GM23338 (cell line): ENCODE data around the gene SRSF3. TPM values are rescaled to one million over a fixed set of nuclear protein-coding genes. Genes with fewer than 3 reads are reported as not detected.
"Not testable (repeated sequence)": the region's sequence is repeated elsewhere in the genome, so short reads cannot be mapped to it uniquely, and the experiment has no call there.

Experiments
- ATAC-seq: fragments of 200-7000 bp; cut with Tn5 transposase; 3 replicates; pipeline ENCODE4 v1.9.1; 2020
- DNase-seq: peaks from one replicate; pipeline ENCODE4 v3.0.0-alpha.2; 2015; ENCODE audit warnings: low spot score
- H2AFZ ChIP-seq: fragments of 200-600 bp; sonication (generic); 2 replicates; pipeline ENCODE4 v1.8.0; 2016; ENCODE audit warnings: antibody characterized with exemption, mild to moderate bottlenecking, moderate library complexity
- H3F3A ChIP-seq: fragments of 200-600 bp; sonication (generic); replicated peaks from 2 replicates; pipeline ENCODE4 v1.8.0; 2017; ENCODE audit warnings: antibody characterized with exemption, mixed run types, low read depth
- H3K27ac ChIP-seq: fragments of 200-600 bp; sonication (generic); 2 replicates; pipeline ENCODE4 v1.6.1; 2016; ENCODE audit warnings: low read depth
- H3K27me3 ChIP-seq: fragments of 200-600 bp; sonication (generic); 2 replicates; pipeline ENCODE4 v1.8.0; 2016; ENCODE audit warnings: mild to moderate bottlenecking, mixed run types, moderate library complexity; ENCODE audit not compliant: insufficient read depth
- H3K36me3 ChIP-seq: fragments of 200-600 bp; sonication (generic); 2 replicates; pipeline ENCODE4 v1.8.0; 2016; ENCODE audit warnings: mild to moderate bottlenecking; ENCODE audit not compliant: insufficient read depth
- H3K4me1 ChIP-seq: fragments of 200-600 bp; sonication (generic); 2 replicates; pipeline ENCODE4 v1.8.0; 2016; ENCODE audit warnings: mild to moderate bottlenecking, moderate library complexity; ENCODE audit not compliant: insufficient read depth
- H3K4me2 ChIP-seq: fragments of 200-600 bp; sonication (generic); 2 replicates; pipeline ENCODE4 v1.7.1; 2017; ENCODE audit warnings: mixed run types
- H3K4me3 ChIP-seq: fragments of 200-600 bp; sonication (generic); 2 replicates; pipeline ENCODE4 v1.6.1; 2016; ENCODE audit warnings: mixed run types
- H3K79me2 ChIP-seq: fragments of 200-600 bp; sonication (generic); replicated peaks from 2 replicates; pipeline ENCODE4 v1.8.0; 2017; ENCODE audit warnings: mild to moderate bottlenecking; ENCODE audit not compliant: insufficient read depth
- H3K9me2 ChIP-seq: fragments of 200-600 bp; sonication (generic); 2 replicates; pipeline ENCODE4 v1.8.0; 2017; ENCODE audit not compliant: insufficient read depth
- H4K20me1 ChIP-seq: fragments of 200-600 bp; sonication (generic); replicated peaks from 2 replicates; pipeline ENCODE4 v1.8.0; 2017; ENCODE audit warnings: mild to moderate bottlenecking; ENCODE audit not compliant: insufficient read depth
- H3K27ac Mint-ChIP-seq: 2 replicates; pipeline ENCODE4 v1.8.0; 2020; ENCODE audit warnings: inconsistent platforms, mild to moderate bottlenecking, moderate library complexity, mixed read lengths
- H3K27me3 Mint-ChIP-seq: 3 replicates; pipeline ENCODE4 v1.8.0; 2022; ENCODE audit warnings: low read depth, mild to moderate bottlenecking, moderate library complexity, mixed read lengths, inconsistent platforms; ENCODE audit not compliant: insufficient read depth, poor library complexity
- H3K36me3 Mint-ChIP-seq: 3 replicates; pipeline ENCODE4 v1.8.0; 2021; ENCODE audit warnings: low read depth, mild to moderate bottlenecking, inconsistent platforms, moderate library complexity, mixed read lengths
- H3K4me1 Mint-ChIP-seq: 3 replicates; pipeline ENCODE4 v1.8.0; 2020; ENCODE audit warnings: mild to moderate bottlenecking, inconsistent platforms, mixed read lengths
- H3K4me3 Mint-ChIP-seq: 3 replicates; pipeline ENCODE4 v1.8.0; 2021; ENCODE audit warnings: moderate library complexity, mild to moderate bottlenecking, inconsistent platforms, mixed read lengths
- H3K9me3 Mint-ChIP-seq: 3 replicates; pipeline ENCODE4 v1.8.0; 2020; ENCODE audit warnings: moderate library complexity, mild to moderate bottlenecking, inconsistent platforms, mixed read lengths
- CREB1 ChIP-seq: fragments of 250-450 bp; sonication (Bioruptor Pico); IDR thresholded peaks from 2 replicates; pipeline ENCODE4 v1.5.0; 2020; ENCODE audit warnings: low read depth, mild to moderate bottlenecking, moderate library complexity
- polyA plus RNA-seq: library from polyadenylated mRNA; unstranded; fragments of >200 nt; fragmentation: Nextera tagmentation; extraction: Ambion mirVana; gene quantifications from 2 replicates; pipeline ENCODE4 v1.2.1, GENCODE V29; 2016
- total RNA-seq: library from RNA; depleted of rRNA; stranded (reverse); fragments of >200 nt; shearing (Covaris generic); gene quantifications from 2 replicates; pipeline ENCODE4 v1.2.3, GENCODE V29; 2014
- TF ChIP-seq, protein P1 (sequence below): fragments of 250-450 bp; sonication (Bioruptor Pico); IDR thresholded peaks from 2 replicates; pipeline ENCODE4 v1.5.0; 2020; ENCODE audit warnings: mild to moderate bottlenecking, moderate library complexity
- TF ChIP-seq, protein P2 (sequence below), 2 experiments: fragments of 200-600 bp in 1 of 2; sonication (generic) in 1 of 2; conservative IDR thresholded peaks; 2 replicates each; pipeline versions ENCODE4 v1.5.1 to v1.6.1; 2016 to 2017; ENCODE audit warnings: antibody characterized with exemption in 2 of 2, low read depth in 2 of 2, mild to moderate bottlenecking in 2 of 2, moderate library complexity in 1 of 2
- TF ChIP-seq, protein P3 (sequence below): IDR thresholded peaks from 2 replicates; pipeline ENCODE4 v1.6.1; 2016; ENCODE audit warnings: antibody characterized with exemption

The SRSF3 gene
- total and polyA plus RNA-seq, 2 experiments from 2014 or later: 436 to 655 TPM

DNA sequence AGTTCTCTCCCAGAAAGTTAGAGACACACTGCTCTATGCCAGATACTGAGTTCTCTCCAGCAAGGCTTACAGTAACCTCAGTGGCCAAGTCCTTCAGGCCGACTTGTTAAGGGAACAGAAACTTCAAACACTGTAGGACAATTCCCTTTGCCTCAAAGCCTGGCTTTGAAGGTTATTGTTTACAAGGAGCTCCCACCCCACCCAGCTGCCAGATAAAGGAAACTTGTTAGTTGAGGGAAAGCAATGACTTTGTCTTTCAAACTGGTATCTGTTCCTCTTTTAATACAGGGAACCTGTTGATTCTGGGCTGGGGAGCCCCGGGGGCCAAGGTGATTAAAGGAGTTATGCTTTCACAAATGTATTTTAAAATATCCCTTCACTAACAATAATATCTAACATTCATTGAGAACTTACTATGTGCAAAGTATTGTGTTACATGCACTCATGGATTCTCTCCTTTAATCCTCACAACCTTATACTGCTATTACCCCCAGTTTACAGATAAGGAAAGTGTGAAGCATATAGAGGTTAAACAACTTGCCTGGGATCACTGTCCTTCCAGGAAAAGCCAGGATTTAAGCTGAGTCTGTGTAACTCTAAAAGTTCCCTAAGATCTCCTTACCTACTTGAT, 56.8 kb downstream of the SRSF3 start:
- H3K9me2 ChIP-seq: no peaks in the 10 kb centered on the region
- no peak overlapping the region for H3K27ac ChIP-seq
- TF ChIP-seq, protein P1, sequence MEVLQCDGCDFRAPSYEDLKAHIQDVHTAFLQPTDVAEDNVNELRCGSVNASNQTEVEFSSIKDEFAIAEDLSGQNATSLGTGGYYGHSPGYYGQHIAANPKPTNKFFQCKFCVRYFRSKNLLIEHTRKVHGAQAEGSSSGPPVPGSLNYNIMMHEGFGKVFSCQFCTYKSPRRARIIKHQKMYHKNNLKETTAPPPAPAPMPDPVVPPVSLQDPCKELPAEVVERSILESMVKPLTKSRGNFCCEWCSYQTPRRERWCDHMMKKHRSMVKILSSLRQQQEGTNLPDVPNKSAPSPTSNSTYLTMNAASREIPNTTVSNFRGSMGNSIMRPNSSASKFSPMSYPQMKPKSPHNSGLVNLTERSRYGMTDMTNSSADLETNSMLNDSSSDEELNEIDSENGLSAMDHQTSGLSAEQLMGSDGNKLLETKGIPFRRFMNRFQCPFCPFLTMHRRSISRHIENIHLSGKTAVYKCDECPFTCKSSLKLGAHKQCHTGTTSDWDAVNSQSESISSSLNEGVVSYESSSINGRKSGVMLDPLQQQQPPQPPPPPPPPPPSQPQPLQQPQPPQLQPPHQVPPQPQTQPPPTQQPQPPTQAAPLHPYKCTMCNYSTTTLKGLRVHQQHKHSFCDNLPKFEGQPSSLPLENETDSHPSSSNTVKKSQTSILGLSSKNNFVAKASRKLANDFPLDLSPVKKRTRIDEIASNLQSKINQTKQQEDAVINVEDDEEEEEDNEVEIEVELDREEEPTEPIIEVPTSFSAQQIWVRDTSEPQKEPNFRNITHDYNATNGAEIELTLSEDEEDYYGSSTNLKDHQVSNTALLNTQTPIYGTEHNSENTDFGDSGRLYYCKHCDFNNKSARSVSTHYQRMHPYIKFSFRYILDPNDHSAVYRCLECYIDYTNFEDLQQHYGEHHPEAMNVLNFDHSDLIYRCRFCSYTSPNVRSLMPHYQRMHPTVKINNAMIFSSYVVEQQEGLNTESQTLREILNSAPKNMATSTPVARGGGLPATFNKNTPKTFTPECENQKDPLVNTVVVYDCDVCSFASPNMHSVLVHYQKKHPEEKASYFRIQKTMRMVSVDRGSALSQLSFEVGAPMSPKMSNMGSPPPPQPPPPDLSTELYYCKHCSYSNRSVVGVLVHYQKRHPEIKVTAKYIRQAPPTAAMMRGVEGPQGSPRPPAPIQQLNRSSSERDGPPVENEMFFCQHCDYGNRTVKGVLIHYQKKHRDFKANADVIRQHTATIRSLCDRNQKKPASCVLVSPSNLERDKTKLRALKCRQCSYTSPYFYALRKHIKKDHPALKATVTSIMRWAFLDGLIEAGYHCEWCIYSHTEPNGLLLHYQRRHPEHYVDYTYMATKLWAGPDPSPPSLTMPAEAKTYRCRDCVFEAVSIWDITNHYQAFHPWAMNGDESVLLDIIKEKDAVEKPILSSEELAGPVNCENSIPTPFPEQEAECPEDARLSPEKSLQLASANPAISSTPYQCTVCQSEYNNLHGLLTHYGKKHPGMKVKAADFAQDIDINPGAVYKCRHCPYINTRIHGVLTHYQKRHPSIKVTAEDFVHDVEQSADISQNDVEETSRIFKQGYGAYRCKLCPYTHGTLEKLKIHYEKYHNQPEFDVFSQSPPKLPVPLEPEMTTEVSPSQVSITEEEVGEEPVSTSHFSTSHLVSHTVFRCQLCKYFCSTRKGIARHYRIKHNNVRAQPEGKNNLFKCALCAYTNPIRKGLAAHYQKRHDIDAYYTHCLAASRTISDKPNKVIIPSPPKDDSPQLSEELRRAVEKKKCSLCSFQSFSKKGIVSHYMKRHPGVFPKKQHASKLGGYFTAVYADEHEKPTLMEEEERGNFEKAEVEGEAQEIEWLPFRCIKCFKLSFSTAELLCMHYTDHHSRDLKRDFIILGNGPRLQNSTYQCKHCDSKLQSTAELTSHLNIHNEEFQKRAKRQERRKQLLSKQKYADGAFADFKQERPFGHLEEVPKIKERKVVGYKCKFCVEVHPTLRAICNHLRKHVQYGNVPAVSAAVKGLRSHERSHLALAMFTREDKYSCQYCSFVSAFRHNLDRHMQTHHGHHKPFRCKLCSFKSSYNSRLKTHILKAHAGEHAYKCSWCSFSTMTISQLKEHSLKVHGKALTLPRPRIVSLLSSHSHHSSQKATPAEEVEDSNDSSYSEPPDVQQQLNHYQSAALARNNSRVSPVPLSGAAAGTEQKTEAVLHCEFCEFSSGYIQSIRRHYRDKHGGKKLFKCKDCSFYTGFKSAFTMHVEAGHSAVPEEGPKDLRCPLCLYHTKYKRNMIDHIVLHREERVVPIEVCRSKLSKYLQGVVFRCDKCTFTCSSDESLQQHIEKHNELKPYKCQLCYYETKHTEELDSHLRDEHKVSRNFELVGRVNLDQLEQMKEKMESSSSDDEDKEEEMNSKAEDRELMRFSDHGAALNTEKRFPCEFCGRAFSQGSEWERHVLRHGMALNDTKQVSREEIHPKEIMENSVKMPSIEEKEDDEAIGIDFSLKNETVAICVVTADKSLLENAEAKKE (CRISPR knock-in tag): no peak
- TF ChIP-seq CREB1: no peak
- DNase-seq: no peak
- H2AFZ ChIP-seq: no peak overlapping the region
- no peak overlapping the region for H3K4me2 ChIP-seq
- Mint-ChIP-seq H3K4me3 (no peak overlapping the region), H3K9me3 (no peaks in the 10 kb centered on the region), H3K36me3 (no peaks in the 10 kb centered on the region; the same call in 2 of the 3 replicates), H3K27ac (no peak overlapping the region), H3K27me3 (peaks cover 8% of the 10 kb centered on the region), H3K4me1 (peaks cover 8% of the 10 kb centered on the region)
- H3K36me3 ChIP-seq: no peaks in the 10 kb centered on the region
- H3K4me3 ChIP-seq: no peak overlapping the region
- no peaks in the 10 kb centered on the region for H3F3A ChIP-seq
- no peaks in the 10 kb centered on the region for H4K20me1 ChIP-seq
- peak; percentile 62 for ATAC-seq
- peaks cover 9% of the 10 kb centered on the region; the same call in 1 of the 2 replicates for H3K4me1 ChIP-seq
- no peaks in the 10 kb centered on the region for H3K27me3 ChIP-seq
- H3K79me2 ChIP-seq: no peaks in the 10 kb centered on the region

DNA sequence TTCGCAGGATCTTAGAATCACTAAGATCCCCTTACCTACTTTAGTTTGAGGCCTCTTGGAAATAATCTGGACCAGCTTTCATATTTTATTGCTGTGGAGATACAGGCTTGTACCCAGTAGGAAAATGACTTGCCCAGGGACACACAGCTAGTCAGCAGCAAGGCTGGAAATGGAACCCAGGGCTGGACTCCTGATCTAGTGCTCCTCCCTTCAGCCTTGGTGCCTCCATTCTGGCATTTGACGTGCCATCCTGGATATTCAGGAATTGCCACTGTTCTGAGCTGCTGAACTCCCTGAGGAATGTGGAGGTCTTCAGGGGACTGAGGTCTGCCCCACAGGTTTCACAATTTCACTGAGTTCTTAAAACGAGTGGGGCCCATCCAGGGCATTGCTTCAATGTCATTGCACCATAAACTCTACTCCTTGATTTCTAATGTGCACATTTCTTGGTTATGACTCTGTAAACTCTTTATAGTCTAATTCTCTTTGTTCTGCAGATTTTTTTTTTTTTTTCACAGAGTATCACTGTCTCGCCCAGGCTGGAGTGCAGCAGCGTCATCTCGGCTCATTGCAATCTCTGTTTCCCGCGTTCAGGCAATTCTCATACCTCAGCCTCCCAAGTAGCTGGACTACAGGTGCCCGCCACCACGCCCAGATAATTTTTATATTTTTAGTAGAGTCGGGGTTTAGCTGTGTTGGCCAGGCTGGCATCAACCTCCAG, 57.7 kb downstream of the SRSF3 start:
- Histone ChIP-seq H3K27me3 (no peaks in the 10 kb centered on the region), H3K36me3 (no peaks in the 10 kb centered on the region), H4K20me1 (no peaks in the 10 kb centered on the region), H3K9me2 (no peaks in the 10 kb centered on the region), H3K27ac (no peak overlapping the region), H3K4me2 (no peak overlapping the region), H3K79me2 (no peaks in the 10 kb centered on the region), H3K4me1 (peaks cover 9% of the 10 kb centered on the region; the same call in 1 of the 2 replicates), H2AFZ (no peak overlapping the region), H3K4me3 (no peak overlapping the region), H3F3A (no peaks in the 10 kb centered on the region)
- no peak for ATAC-seq
- Mint-ChIP-seq H3K4me3 (no peak overlapping the region), H3K27me3 (peaks cover 8% of the 10 kb centered on the region), H3K27ac (no peak overlapping the region), H3K9me3 (no peaks in the 10 kb centered on the region), H3K4me1 (peaks cover 8% of the 10 kb centered on the region), H3K36me3 (no peaks in the 10 kb centered on the region; the same call in 2 of the 3 replicates)
- TF ChIP-seq, protein P2, sequence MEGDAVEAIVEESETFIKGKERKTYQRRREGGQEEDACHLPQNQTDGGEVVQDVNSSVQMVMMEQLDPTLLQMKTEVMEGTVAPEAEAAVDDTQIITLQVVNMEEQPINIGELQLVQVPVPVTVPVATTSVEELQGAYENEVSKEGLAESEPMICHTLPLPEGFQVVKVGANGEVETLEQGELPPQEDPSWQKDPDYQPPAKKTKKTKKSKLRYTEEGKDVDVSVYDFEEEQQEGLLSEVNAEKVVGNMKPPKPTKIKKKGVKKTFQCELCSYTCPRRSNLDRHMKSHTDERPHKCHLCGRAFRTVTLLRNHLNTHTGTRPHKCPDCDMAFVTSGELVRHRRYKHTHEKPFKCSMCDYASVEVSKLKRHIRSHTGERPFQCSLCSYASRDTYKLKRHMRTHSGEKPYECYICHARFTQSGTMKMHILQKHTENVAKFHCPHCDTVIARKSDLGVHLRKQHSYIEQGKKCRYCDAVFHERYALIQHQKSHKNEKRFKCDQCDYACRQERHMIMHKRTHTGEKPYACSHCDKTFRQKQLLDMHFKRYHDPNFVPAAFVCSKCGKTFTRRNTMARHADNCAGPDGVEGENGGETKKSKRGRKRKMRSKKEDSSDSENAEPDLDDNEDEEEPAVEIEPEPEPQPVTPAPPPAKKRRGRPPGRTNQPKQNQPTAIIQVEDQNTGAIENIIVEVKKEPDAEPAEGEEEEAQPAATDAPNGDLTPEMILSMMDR (conservative IDR thresholded peaks at IDR 0.05; ENCODE audit: low read depth in 2 of 2): no peak
- TF ChIP-seq, protein P3, sequence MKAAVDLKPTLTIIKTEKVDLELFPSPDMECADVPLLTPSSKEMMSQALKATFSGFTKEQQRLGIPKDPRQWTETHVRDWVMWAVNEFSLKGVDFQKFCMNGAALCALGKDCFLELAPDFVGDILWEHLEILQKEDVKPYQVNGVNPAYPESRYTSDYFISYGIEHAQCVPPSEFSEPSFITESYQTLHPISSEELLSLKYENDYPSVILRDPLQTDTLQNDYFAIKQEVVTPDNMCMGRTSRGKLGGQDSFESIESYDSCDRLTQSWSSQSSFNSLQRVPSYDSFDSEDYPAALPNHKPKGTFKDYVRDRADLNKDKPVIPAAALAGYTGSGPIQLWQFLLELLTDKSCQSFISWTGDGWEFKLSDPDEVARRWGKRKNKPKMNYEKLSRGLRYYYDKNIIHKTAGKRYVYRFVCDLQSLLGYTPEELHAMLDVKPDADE: no peak
- no peak for DNase-seq

DNA sequence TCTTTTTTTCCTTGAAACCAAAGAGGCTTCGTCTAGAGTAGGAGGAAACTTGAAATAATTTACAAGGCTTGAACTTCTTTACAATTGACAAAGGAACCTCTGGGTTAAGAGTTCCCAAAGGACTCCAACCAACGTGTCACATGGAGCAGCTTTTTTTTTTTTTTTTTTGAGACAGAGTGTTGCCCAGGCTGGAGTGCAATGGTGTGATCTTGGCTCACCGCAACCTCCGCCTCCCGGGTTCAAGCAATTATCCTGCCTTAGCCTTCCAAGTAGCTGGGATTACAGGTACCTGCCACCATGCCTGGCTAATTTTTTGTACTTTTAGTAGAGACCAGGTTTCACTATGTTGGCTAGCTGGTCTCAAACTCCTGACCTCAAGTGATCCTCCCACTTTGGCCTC, 60.3 kb downstream of the SRSF3 start:
- not testable (repeated sequence) for H3K79me2 ChIP-seq, H3K4me3 ChIP-seq, H3K4me1 ChIP-seq, H3K36me3 ChIP-seq, ATAC-seq, H3K9me3 Mint-ChIP-seq, H3K4me2 ChIP-seq, H3K27me3 ChIP-seq, H3K27ac ChIP-seq, H3K9me2 ChIP-seq, H3K4me1 Mint-ChIP-seq, H3K27me3 Mint-ChIP-seq, H3K27ac Mint-ChIP-seq, H3K4me3 Mint-ChIP-seq, DNase-seq, H3K36me3 Mint-ChIP-seq, H3F3A ChIP-seq, H2AFZ ChIP-seq, H4K20me1 ChIP-seq
